ENCODE results near the gene LZTS2. TPM values are rescaled to one million over a fixed set of nuclear protein-coding genes. Genes with fewer than 3 reads are reported as not detected.

Gene LZTS2
- total and polyA plus RNA-seq, 10 donors = 21.8 to 76.6 (median 54.6) TPM

DNA sequence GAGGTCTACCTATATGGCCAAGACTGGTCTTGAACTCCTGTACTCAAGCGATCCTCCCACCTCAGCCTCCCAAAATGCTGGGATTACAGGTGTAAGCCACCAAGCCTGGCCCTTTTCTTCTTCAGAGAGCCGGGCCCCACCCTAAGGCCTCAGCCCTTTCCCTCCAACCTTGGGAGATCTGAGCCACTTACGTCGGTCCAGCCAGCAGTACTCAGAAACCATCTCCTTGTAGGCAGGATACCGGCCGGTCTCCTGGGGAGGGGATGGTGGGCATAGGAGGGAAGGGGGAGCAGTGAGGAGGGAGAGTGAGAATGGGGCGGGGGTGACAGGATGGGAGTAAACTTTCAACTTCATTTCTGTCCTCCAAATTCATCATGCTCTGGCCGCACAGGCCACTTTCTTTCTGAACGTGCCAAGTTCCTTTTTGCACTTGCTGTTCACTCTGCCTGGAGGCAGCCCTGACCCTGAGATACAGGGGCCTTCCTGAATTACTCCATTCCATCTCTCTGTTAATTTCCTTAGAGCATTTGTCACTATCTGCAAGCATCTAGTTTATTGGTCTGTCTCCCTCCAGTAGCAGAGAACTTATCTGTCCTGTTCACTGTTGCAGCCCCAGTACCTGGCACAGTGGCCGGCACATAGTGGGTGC lies 20.9 kb downstream of the LZTS2 start:
- intact Hi-C loops (cut with DNase I; ENCODE audit: low total_unique reads) = no loop called here
- Histone ChIP-seq H3K4me1 (peaks cover 8 to 31% (median 16%) of the 10 kb centered on the region in 6 donors), H3K27me3 (replicated peaks in 1 of 7) (peaks cover 0 to 36% (median 6%) of the 10 kb centered on the region in 7 donors), H3K27ac (no peak overlapping the region), H3K9me3 (no peaks in the 10 kb centered on the region), H3K4me3 (no peak overlapping the region), H3K36me3 (no peaks in the 10 kb centered on the region)
- 63 to 82% (median 70%) methylated on average over 10 of the region's 10 CpGs for WGBS, 5 donors
- TF ChIP-seq, protein P1, sequence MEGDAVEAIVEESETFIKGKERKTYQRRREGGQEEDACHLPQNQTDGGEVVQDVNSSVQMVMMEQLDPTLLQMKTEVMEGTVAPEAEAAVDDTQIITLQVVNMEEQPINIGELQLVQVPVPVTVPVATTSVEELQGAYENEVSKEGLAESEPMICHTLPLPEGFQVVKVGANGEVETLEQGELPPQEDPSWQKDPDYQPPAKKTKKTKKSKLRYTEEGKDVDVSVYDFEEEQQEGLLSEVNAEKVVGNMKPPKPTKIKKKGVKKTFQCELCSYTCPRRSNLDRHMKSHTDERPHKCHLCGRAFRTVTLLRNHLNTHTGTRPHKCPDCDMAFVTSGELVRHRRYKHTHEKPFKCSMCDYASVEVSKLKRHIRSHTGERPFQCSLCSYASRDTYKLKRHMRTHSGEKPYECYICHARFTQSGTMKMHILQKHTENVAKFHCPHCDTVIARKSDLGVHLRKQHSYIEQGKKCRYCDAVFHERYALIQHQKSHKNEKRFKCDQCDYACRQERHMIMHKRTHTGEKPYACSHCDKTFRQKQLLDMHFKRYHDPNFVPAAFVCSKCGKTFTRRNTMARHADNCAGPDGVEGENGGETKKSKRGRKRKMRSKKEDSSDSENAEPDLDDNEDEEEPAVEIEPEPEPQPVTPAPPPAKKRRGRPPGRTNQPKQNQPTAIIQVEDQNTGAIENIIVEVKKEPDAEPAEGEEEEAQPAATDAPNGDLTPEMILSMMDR (IDR thresholded peaks at IDR 0.05 in 8 of 11, conservative IDR thresholded peaks at IDR 0.05 in 3 of 11) = no peak
- no peak for TF ChIP-seq POLR2AphosphoS5 (IDR thresholded peaks at IDR 0.05)
- no peak for TF ChIP-seq POLR2A (IDR thresholded peaks at IDR 0.05)
- no peak for DNase-seq

DNA sequence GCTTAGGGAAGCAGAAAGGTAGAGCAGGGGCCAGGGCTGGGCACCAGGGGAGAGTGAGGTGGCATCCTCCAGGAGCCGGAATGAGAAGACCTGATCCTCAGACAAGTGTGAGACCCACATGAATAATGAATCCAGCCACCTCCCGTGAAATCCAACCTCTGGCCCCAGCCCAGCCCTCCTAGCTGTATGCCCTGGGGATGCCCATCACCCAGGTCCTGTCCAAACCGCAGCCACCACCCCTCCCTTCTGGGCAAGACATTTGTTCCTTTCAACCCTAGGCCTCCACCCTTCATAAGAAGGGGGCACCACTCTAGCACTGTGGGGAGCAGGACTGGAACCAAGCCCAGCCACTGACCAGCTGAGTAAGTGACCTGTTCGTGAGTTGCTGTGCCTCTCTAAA lies 21.6 kb downstream of the LZTS2 start:
- H3K27ac ChIP-seq = no peak overlapping the region
- DNase-seq = no peak

DNA sequence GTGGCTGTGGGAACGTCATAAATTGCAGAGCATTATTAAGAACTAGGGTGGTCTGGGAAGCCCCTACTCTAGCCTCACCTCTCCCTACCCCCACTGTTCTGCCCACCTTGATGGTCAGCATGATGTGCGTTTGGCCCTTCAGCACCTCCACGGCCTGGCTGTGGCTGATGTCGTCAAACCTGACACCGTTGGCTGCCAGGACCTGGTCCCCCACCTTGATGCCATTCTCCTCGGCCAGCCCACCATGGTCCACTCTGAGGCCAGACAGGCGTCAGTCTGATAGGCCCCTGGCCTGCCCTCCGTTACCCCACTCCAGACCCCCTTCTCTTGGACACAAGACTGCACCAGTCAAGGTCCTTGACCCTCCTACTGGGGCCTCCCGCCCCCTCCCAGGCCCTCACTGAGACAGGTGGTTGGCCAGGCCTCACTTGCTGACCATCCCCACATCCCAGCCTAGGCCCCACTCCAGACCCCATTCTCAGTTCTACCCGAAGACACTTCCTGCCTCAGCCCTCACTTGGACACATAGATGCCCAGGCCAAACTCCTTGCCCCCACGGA lies 22.2 kb downstream of the LZTS2 start:
- Histone ChIP-seq H3K27me3 (replicated peaks in 1 of 7) (peaks cover 0 to 24% (median 6%) of the 10 kb centered on the region in 7 donors), H3K4me3 (no peak overlapping the region), H3K36me3 (no peaks in the 10 kb centered on the region), H3K27ac (no peak overlapping the region), H3K9me3 (no peaks in the 10 kb centered on the region), H3K4me1 (peaks cover 8 to 31% (median 16%) of the 10 kb centered on the region in 6 donors)
- intact Hi-C loops (cut with DNase I; ENCODE audit: low total_unique reads) = no loop called here
- TF ChIP-seq, protein P1 (IDR thresholded peaks at IDR 0.05 in 8 of 11, conservative IDR thresholded peaks at IDR 0.05 in 3 of 11) = no peak
- TF ChIP-seq POLR2A (IDR thresholded peaks at IDR 0.05) (no peak), POLR2AphosphoS5 (IDR thresholded peaks at IDR 0.05) (no peak)
- 85 to 95% (median 89%) methylated on average over 11 of the region's 11 CpGs for WGBS, 5 donors
- no peak for DNase-seq

More for the DNA sequence above, 21.6 kb downstream of the LZTS2 start:
- Histone ChIP-seq H3K9me3 (no peaks in the 10 kb centered on the region), H3K4me1 (peaks cover 8 to 31% (median 16%) of the 10 kb centered on the region in 6 donors), H3K27me3 (replicated peaks in 1 of 7) (peaks cover 0 to 29% (median 6%) of the 10 kb centered on the region in 7 donors), H3K4me3 (no peak overlapping the region), H3K36me3 (no peaks in the 10 kb centered on the region)
- TF ChIP-seq POLR2A (IDR thresholded peaks at IDR 0.05) (no peak), POLR2AphosphoS5 (IDR thresholded peaks at IDR 0.05) (no peak)
- TF ChIP-seq, protein P1 (IDR thresholded peaks at IDR 0.05 in 8 of 11, conservative IDR thresholded peaks at IDR 0.05 in 3 of 11) = no peak
- WGBS, 5 donors = 84 to 99% (median 87%) methylated on average over 4 of the region's 4 CpGs
- intact Hi-C loops (cut with DNase I; ENCODE audit: low total_unique reads) = no loop called here

DNA sequence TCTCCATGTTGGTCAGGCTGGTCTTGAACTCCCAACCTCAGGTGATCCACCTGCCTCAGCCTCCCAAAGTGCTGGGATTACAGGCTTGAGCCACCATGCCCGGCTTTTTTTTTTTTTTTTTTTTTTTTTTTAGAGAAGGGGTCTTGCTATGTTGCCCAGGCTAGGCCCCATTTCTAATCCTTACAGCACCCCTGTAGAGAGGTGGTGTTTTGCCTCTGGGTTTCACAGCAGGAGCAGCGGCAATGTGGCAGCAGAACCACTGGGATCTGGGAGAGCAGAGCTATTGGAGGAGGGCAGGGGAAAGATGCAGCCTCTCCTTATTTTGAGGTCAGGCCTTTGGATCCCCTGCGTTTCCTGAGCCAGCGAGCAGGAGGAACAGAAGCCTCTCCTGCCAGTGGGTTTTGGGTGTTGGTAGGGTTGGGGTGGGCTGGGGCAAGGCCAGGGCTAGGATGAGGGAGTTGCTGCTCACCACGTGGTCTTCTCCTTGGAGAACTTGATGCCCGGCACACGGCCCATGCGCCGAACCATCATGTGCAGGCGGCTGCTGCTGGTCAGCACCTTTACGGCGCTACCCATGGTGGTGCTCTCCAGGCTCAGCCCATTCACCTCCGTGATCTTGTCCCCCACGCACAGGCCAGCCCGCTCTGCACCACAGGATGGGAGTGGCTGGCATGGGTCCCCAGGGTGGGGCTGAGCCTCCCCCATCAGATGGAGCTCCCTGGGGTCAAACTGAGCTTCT lies 23.5 kb downstream of the LZTS2 start:
- WGBS, 5 donors = 85 to 94% (median 92%) methylated on average over 7 to 15 of the region's 15 CpGs
- Histone ChIP-seq H3K27ac (no peak overlapping the region), H3K4me1 (peaks cover 8 to 27% (median 12%) of the 10 kb centered on the region in 6 donors), H3K27me3 (replicated peaks in 1 of 7) (peaks cover 0 to 12% (median 3%) of the 10 kb centered on the region in 7 donors), H3K9me3 (no peaks in the 10 kb centered on the region), H3K36me3 (no peaks in the 10 kb centered on the region), H3K4me3 (no peak overlapping the region)
- intact Hi-C loops (cut with DNase I; ENCODE audit: low total_unique reads) = no loop called here
- no peak for TF ChIP-seq POLR2A (IDR thresholded peaks at IDR 0.05)
- no peak for TF ChIP-seq POLR2AphosphoS5 (IDR thresholded peaks at IDR 0.05)
- TF ChIP-seq, protein P1 (IDR thresholded peaks at IDR 0.05 in 8 of 11, conservative IDR thresholded peaks at IDR 0.05 in 3 of 11) = no peak
- DNase-seq = no peak
